RKO (cell line): Measurements from ENCODE around the gene TMEM74B.

Source experiments
- DNase-seq: peaks from one replicate; pipeline ENCODE4 v3.0.0-alpha.2; 2016; ENCODE audit warnings: low spot score

TMEM74B gene

DNA sequence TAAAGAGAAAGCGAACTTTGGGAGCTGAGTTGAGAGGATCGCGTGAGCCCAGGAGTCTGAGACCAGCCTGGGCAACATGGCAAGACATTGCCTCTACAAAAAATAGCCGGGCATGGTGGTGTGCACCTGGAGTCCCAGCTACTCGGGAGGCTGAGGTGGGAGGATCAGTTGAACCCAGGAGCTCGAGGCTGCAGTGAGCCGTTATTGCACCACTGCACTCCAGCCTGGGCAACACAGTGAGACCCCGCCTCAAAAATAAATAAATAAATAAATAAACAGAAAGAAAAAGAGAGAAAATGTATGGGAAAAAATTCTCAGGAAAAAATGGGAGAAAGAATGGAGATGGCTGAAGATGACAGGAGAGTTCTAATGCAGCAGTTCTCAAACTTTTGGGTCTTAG lies 21.0 kb upstream of the TMEM74B start:
- no peak for DNase-seq

DNA sequence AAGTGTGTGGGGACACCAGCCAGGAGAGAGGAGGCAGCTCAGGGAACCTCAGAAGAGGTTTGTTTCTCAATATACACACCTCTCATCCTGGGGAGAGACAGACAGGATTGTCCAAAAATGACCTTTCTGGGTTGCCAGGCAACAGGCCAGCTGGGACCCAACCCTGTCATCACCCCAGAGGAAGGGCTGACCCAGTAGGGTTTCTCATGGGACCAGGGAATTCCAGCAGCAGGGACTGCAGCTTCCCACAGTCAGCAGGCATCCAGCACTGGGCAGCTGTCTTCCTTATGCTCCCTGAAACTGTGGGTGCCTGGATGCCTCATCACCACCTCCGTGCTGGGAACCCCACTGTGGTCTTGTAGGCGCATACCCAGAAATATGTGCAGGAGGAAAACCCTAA lies 19.8 kb upstream of the TMEM74B start:
- DNase-seq = no peak

DNA sequence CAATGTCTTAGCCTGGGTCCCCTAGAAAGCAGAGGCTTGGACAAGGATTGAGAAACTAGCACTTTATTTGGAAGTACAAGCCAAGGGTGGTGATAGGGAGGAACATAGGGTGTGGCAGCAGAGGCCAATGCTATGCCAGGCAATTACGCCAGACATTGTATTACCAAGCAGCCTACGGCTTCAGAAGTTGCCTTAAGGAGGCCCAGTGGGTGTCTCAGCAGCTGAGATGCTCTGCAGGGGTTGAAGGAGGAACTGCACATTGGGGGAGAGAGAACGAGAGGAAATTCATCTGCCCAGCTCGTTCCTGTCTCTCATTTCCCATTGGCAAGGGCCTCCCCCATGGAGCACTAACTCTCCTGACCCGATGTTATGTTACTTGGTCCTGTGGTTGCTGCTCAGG lies 19.3 kb upstream of the TMEM74B start:
- no peak for DNase-seq

DNA sequence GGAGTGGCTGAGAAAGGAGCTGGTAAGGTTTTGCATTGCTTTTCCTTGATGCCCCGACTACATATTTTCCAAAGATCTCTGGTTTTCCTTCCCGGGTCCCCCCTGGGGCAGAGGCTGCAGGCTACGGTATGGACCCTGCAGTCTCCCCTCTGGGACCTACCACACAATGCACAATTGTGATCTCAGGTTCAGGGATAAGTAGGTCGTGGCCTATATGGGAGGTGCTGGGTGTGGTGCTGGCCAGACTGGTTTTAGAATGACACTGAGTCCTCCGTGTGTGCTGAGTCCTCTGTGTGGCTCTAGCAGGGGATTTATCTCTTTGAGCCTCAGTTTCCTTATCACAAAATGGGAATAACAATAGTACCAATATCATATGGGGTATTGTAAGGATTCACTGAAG lies 18.8 kb upstream of the TMEM74B start:
- no peak for DNase-seq

DNA sequence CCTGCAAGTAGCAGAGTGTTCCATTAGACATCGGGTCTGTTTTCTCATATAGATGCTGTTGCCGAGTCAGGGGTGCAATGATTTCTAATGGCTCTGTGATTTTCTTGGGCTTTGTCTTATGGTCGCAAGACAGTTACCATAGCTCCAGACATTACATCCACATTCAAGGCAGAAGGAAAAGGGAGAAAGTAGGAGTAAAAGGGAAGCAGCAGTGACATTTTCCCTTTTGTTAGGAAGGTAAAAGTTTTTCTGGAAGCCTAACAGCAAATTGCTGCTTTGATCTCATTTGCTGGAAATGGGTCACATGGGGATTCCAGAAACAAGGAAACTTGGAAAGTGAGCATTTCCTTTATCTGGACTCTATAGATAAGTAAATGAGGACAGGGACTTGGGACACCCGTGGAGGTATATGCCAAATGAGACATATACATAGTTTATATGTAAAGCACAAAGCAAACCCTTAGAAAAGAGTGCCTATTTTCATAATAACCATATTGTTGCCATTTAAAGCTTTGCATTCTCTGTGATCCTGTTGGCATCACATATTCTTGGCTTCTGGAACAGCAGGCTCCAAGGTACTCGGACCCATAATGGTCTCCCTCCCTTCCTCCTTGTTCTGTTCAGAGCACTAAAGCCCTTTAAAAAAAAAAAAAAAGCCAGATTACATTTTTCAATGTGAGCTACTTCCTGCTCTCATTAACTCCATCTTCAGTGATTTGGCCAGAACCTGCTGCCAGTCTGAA lies 18.2 kb upstream of the TMEM74B start, which contains the start of gene C20orf202:
Gene C20orf202, plus strand, starts transcription at position 693 of the 743 bp plus-strand sequence. CDS start 132 bp downstream, outside the sequence.
- no peak for DNase-seq

DNA sequence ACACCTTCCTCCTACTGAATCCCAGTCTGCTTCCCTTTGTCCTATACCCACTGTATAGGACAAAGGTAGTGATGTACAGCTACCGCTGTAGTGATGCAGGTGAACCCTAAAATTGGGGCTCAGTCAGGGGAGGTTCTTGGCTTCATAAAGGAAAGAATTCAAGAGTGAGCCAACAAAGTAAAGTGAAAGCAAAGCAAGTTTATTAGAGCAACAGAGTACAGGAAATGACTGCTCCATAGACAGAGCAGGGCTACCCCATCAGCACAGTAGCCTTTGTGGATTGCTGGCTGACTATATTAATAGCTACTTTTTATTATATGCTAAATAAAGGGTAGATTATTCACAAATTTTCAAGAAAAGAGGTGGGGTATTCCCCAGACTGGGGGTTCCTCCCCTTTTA lies 15.2 kb upstream of the TMEM74B start:
- DNase-seq = no peak

DNA sequence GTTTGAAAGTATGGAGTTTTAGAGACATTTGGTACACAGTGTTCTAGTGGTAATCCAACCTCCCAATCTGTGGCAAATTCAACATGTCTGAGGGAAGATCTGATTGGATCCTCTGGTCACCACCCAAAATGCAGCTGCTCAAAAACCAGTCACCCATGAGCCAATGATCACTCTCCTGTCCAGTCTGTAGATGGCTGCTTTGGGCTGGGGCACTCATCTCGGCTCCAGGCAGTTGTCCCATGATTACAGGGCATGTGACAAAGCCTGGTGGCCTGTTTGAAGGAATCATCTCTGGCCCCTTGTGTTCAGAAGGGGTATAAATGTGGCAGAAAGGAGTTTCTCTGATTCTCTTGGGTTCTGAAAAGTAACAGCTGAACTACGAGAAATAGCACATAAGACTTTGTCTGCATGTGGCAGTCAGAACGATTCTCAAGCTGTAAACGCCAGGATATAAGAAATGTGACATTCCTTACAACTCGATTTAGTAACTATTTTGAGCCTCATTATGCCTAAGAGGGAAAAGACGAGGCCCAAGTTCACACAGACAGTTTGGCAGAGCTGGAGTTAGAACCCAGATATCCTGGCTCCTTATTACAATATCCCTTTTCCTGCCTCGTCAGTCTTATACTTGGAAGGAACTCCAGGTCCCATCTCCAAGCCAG lies 14.6 kb upstream of the TMEM74B start:
- DNase-seq = no peak

DNA sequence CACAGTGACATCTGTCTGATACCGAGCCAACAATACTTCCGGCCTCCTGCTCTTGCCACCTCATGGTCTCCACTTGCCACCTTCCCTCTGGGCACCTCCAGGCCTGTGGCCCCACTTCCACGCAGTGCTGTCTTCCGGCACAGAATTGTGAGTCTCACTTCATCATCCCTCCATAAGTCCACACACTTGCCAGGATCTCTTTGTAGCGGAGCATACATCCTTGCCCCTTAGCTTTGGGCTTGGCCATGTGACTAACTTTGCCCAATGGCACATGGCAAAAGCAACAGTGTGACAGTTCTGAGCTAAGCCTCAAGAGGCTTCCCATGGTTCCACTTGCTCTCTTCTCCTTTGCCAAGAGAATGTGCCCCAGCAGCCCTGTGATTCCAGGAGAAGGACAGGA lies 14.0 kb upstream of the TMEM74B start:
- no peak for DNase-seq

DNA sequence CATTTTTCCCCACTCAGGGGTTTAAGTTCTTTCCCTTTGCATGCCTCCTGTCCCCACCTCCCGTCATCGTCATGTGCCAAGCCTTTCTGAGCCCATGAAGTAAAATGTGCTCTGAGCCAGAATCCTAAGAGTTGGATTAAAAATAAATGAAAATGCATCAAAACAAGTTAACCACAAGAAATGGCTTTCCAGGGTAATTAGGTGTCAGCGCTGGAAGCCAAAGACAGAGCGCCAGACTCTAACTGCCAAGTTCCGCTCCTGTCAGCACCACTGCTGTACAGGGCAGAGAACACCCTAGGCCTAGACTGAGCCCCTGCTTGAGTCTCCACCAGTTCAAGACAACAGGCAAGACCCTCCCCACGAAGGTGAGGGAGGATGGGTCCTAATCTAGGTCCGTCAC lies 13.0 kb upstream of the TMEM74B start:
- no peak for DNase-seq

DNA sequence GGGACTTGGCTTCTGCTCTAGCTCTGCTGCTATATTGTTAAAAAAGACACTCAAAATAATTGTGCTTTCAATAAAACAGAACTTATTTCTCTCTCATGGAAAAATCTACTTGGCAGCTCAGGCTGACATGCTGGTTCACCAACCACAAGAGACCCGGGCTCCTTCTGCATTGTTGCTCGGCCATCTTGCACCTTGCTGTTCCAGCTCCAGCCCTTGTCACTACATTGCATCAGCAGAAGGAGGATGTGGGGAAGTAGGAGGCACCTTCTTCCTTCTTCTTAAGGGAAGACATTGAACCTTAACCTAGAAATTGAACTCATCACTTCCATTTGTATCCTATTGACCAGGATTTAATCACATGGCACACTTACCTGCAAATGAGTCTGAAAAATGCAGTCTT lies 11.9 kb upstream of the TMEM74B start:
- DNase-seq = no peak

DNA sequence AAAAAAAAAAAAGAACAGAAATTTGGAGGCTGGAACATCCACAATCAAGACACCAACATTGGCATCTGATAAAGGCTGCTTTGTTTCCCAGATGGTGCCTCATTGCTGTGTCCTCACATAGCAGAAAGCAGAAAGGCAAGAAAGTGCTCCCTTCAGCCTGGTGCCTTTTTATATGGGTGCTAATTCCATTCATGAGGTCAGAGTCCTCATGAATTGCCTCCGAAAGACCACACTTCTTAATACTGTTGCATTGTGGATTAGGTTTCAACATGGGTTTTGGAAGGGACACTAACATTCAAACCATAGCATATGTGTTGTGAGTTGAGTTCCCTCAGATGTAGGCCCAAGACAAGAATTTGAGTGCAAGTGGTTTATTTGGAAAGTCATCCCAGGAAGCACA lies 10.4 kb upstream of the TMEM74B start:
- no peak for DNase-seq

DNA sequence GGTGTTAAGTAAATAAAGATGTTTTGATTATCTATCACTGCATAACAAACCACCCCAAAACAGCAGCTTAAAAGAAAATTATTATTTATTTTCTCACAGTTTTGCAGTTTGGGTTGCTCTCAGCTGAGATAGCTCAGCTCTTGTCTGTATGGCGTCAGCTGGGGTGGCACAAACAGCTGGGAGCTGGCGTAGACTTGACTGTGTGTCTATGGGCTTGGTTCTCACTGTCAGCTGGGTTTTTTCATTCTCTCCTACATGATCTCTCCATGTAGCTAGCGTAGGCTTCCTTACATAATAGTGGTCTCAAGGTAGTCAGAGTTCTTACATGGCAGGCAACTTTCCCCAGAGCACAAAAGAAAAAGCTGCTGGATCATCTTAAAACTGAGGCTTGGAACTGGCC lies 6.5 kb upstream of the TMEM74B start:
- no peak for DNase-seq

DNA sequence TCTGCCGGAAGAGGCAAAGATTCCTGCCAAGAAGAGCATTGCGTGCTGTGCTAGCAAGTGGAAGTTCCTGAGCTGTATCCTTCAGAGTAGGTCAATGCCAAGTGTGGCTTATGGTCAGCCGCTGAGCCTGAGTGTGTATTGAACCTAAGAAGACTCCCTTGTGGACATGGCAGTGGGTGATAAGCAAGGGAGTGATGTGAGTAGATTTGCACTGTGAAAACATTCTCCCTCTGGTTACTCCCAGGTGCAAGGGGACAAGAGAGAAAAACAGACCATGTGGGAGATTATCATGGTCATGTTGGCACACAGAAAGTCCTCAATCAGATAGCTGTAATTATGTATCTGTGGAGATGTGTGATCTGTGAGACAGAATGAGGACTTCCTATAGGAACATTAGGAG lies 6.1 kb upstream of the TMEM74B start:
- no peak for DNase-seq

DNA sequence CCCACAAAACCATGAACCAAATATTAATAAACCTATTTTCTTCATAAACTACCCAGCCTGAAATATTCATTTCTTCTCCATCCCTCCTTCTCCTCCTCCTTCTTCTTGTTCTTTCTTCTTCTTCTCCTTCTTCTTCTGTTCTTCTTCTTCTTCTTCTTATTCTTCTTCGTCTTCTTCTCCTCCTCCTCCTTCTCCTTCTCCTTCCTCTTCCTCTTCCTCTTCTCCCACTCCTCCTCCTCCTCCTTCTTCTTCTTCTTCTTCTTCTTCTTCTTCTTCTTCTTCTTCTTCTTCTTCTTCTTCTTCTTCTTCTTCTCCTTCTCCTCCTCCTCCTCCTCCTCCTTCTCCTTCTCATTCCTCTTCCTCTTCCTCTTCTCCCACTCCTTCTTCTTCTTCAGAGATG lies 5.0 kb upstream of the TMEM74B start:
- no peak for DNase-seq

DNA sequence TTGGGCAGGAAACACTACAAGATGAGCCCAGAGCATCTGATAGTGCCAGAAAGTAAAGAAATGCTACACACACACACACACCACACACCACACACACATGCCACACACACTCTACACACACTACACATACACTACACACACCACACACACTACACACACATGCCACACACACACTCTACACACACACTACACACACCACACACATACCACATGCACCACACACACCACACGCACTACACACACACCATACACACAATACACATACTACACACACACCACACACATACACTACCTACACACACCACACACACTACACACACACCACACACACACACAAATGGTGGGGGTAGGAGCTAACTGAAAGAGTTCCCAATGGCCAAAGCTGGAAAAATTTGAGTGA lies 3.6 kb upstream of the TMEM74B start:
- DNase-seq = no peak

DNA sequence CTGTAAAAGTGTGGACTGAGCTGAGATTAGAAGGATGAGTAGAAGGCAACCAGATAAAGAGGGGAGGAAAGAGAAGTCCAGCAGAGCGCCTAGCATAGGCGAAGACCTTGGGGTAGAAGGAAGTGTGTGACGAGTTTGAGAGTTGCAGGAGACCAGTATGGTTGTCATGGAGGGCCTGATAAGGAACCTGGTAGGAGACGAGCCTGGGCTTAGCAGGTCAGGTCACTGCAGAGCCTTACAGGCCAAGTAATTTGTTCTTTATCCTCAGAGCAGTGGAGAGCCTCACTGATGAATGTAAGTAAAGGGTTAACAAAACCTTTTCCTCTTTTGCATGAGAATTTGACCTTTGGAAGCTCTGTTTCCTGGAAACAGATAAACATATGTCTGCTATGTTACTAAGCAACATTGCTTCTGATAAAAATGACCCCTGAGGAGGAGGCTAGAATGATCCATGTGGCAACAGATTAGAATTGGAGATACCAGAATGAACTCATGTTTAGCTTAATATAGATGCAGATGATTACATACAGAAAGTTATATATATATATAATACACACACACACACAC lies 2.9 kb upstream of the TMEM74B start:
- DNase-seq = peak; percentile 24

DNA sequence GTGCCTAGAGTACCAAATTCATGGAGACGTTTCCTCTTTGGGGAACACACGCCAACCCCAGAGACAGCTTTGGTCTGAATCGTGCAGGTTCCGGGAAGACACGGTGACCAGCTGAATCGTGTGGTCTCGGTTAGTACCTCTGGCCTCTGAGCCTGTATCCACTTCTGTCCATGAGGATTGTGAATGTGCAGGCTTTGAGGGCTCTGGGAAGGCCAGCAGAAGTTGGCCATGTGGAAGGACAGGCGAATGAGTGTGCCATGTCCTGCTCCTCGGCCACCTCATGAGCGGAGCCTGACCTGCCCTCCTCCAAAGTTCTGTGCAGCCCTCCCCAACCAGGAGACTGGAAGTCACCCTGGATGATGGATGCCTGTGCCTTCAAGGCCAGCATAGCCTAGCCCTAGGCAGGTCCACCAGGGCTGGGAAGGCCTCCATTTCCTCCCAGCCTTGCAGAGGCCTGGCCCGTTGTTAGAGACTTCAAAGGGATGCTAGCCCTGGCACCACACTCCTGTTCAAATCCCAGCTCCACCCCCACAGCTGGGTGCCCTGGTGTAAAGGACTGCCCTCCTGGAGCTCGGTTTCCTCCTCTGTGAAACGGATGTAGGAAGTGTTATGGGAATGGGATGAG lies 1.7 kb upstream of the TMEM74B start:
- DNase-seq = no peak

DNA sequence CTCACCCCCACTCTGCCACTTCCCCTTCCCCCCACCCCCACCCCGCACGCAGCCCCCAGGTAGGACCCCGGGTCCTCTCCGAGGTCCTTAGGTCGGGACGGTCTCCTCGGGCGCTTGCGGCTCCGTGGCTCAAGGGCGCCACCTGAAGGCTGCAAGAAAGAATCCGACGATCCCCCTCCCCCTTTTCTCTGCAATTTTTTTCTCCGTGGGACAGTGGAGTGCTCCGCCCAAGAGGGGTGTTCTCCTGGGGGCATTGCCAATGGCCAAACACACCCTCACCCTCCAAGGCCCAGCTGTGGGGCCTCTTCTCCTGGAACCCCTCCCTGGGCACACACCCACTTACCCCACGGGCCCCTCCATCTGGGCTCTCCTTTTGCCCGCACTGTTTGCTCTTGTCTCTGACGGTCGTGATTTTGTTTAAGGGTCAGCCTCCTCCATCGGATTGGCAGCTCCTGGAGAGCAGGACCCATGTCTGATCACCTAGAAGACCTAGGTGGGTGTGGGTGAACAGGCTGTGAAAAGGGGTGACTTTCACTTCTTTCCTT lies 1.1 kb upstream of the TMEM74B start:
- peak; percentile 85 for DNase-seq

DNA sequence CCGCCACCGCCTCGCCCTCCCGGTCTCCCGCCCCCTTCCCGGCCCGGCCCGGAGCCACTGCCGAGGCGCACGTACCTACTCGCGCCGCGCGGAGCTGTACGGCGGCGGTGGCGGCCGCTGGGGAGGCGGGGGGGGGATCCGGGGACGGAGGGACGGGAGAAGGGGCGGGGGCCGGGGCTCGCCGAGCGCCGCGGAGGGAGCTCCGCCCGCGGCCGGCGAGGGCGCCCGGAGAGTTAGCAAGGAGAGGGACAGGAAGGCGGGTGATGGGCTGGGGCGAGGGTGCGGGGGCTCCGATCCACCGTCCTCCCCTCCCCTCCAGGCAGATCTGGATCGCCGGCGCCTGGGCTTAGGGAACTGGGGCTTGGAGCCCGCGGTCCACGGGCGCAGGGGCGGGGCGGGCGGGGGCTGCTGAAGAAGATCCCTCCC lies 548 bp upstream of the TMEM74B start:
- peak; percentile 30 for DNase-seq

DNA sequence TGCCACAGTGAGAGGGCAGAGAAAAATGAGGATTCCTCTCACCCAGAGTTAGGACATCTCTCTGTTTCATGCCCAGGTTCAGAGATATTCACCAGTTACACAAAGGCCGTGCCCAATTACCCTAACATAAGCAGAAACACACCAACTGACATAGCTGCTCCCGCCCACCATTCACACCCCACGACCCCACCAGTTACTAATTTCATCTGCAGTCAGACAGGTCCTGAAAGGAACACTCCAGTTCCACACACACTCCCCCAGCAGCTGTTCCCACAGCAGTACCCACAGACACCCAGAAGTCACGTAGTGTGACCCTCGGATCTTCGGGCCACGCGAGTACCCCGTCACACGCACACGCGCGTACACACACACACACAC lies 532 bp downstream of the TMEM74B start:
- no peak for DNase-seq

DNA sequence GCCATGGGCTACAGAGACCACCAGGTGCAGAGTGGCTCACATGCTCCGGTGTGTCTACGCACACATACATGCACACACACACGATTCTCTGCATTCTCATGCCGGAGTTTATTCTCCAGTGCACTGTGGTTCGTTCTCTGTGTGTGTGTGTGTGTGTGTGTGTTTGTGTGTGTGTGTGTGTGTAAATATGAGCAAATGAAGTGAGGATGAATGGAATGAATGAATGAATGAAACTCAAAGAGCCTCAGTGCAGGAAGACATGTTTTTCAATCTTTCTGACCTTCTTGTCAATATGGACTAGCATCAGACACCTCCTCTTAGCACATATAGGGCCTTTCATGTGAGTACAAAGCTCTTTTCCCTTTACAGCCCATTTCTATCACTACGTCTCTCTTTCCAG lies 1.6 kb downstream of the TMEM74B start:
- DNase-seq = no peak

DNA sequence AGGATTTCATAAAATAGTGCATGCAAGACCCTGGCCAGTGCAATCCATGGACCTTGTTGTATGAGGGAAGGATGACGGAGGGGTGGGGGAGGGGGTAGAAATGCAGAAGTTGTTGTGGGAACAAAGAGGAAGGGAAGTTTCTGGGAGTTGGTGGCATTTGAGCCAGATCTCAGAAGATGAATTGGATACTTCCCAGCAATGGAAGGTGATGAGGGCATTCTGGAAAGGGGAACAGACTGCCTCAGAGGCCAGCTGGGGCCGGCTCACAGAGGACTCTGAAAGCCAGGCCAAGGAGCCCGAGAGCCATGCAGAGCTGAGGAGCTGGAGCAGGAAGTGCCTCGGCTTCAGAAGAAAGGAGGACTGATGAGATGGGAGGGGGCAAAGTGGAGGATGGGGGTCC lies 2.7 kb downstream of the TMEM74B start:
- no peak for DNase-seq

DNA sequence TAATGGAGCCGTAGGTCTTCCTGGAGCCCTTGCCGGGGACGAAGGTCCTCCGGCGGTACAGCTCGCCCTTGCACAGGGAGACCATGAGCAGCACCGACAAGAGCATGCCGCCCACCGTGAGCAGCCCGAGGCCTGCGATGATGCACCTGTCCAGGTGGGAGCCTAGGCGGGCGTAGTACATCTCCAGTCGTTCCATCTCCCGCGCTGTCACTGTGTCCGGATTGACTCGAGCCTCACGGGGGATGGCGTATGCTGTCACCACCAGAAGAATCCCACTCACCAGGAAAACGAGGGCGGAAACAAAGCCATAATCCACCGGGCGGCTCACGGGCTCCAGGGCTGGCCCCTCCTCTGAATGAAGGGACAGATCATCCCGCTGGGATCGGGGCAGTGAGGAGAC lies 3.8 kb downstream of the TMEM74B start:
- no peak for DNase-seq
